OCI-LY3 (cell line): Measurements from ENCODE around the gene POC1B.

Experiments
- CTCF ChIP-seq: fragments of 200-600, 300-600 bp; sonication (generic); IDR thresholded peaks from 2 replicates; pipeline ENCODE4 v1.5.1; 2014; ENCODE audit warnings: antibody characterized with exemption, low read length, low read depth
- EZH2phosphoT487 ChIP-seq: fragments of 200-600 bp; shearing (Covaris generic); IDR thresholded peaks from 2 replicates; pipeline ENCODE4 v1.6.1; 2018; ENCODE audit warnings: antibody characterized with exemption, mixed run types, low read depth

GRCh38 chr12:89416049-89416792 lies 109.6 kb downstream of the POC1B start:
- TF ChIP-seq CTCF = no peak
- TF ChIP-seq EZH2phosphoT487 = no peak
